GM23248 (cell line): ENCODE measurements around the gene CLIC5. TPM values are rescaled to one million over a fixed set of nuclear protein-coding genes. Genes with fewer than 3 reads are reported as not detected.

Source experiments
- DNase-seq: peaks from one replicate; pipeline ENCODE4 v3.0.0-alpha.2; 2015
- H2AFZ ChIP-seq: fragments of 200-600 bp; sonication (generic); 2 replicates; pipeline ENCODE4 v1.6.1; 2016; ENCODE audit warnings: antibody characterized with exemption
- H3F3A ChIP-seq: fragments of 200-600 bp; sonication (generic); 2 replicates; pipeline ENCODE4 v1.6.1; 2016; ENCODE audit warnings: mild to moderate bottlenecking, antibody characterized with exemption, mixed run types; ENCODE audit not compliant: insufficient read depth
- H3K27ac ChIP-seq: fragments of 200-600 bp; sonication (generic); 2 replicates; pipeline ENCODE4 v1.5.1; 2016; ENCODE audit warnings: mild to moderate bottlenecking
- H3K27me3 ChIP-seq: fragments of 200-600 bp; sonication (generic); replicated peaks from 2 replicates; pipeline ENCODE4 v1.6.1; 2016; ENCODE audit warnings: mild to moderate bottlenecking; ENCODE audit not compliant: insufficient read depth
- H3K36me3 ChIP-seq: fragments of 200-600 bp; sonication (generic); 2 replicates; pipeline ENCODE4 v1.6.1; 2016; ENCODE audit warnings: low read depth, mild to moderate bottlenecking
- H3K4me1 ChIP-seq: fragments of 200-600 bp; sonication (generic); 2 replicates; pipeline ENCODE4 v1.6.1; 2016; ENCODE audit warnings: mild to moderate bottlenecking; ENCODE audit not compliant: insufficient read depth
- H3K4me2 ChIP-seq: fragments of 200-600 bp; sonication (generic); one replicate; pipeline ENCODE4 v1.6.1; 2016; ENCODE audit warnings: mild to moderate bottlenecking; ENCODE audit not compliant: unreplicated experiment
- H3K4me3 ChIP-seq: fragments of 200-600 bp; sonication (generic); 2 replicates; pipeline ENCODE4 v1.5.1; 2016; ENCODE audit warnings: mild to moderate bottlenecking
- H3K79me2 ChIP-seq: fragments of 200-600 bp; sonication (generic); 2 replicates; pipeline ENCODE4 v1.6.1; 2016; ENCODE audit warnings: mild to moderate bottlenecking; ENCODE audit not compliant: insufficient read depth
- H3K9ac ChIP-seq: fragments of 200-600 bp; sonication (generic); 2 replicates; pipeline ENCODE4 v1.6.1; 2016; ENCODE audit warnings: mild to moderate bottlenecking
- H3K9me2 ChIP-seq: fragments of 200-600 bp; sonication (generic); 2 replicates; pipeline ENCODE4 v1.6.1; 2016; ENCODE audit warnings: mixed run types, mild to moderate bottlenecking, moderate library complexity; ENCODE audit not compliant: insufficient read depth
- H3K9me3 ChIP-seq: fragments of 200-600 bp; sonication (generic); one replicate; pipeline ENCODE4 v1.6.1; 2017; ENCODE audit warnings: low read depth
- H4K20me1 ChIP-seq: fragments of 200-600 bp; sonication (generic); 2 replicates; pipeline ENCODE4 v1.6.0; 2016; ENCODE audit not compliant: insufficient read depth
- EZH2 ChIP-seq: fragments of 200-600 bp; sonication (generic); IDR thresholded peaks from 2 replicates; pipeline ENCODE4 v1.6.1; 2018; ENCODE audit warnings: antibody characterized with exemption, mild to moderate bottlenecking; ENCODE audit not compliant: insufficient read depth, poor library complexity, severe bottlenecking
- EZH2phosphoT487 ChIP-seq: fragments of 200-600 bp; sonication (generic); IDR thresholded peaks from 2 replicates; pipeline ENCODE4 v1.6.1; 2018; ENCODE audit warnings: antibody characterized with exemption, moderate library complexity, mild to moderate bottlenecking, low read depth; ENCODE audit not compliant: insufficient read depth
- WGBS, 2 experiments: methylation state at CpG; one replicate each; pipeline ENCODE4 v1.1.6; 2015 to 2017; ENCODE audit warnings: low lambda C conversion rate in 2 of 2, low coverage in 1 of 2; ENCODE audit errors: missing lambda C conversion rate in 2 of 2; 5-methylcytosine and 5-hydroxymethylcytosine counted together
- in situ Hi-C: fragments of 300-500 bp; cut with MboI; formaldehyde crosslinking; loops from 2 replicates; pipeline ENCODE4 v1.15.0; 2020
- polyA plus RNA-seq: library from polyadenylated mRNA; unstranded; fragments of >200 nt; fragmentation: Nextera tagmentation; extraction: Ambion mirVana; gene quantifications from 2 replicates; pipeline ENCODE4 v1.2.1, GENCODE V29; 2016
- total RNA-seq: library from RNA; depleted of rRNA; stranded (reverse); fragments of >200 nt; shearing (Covaris generic); gene quantifications from 2 replicates; pipeline ENCODE4 v1.2.3, GENCODE V29; 2014

CLIC5 gene
- total and polyA plus RNA-seq, 2 experiments from 2014 or later: not detected

- peak; percentile 63 for DNase-seq
- in situ Hi-C loops: no loop called here
- Histone ChIP-seq H3K27me3 (no peaks in the 10 kb centered on the region), H3K27ac (no peak overlapping the region), H4K20me1 (no peaks in the 10 kb centered on the region), H3K9me3 (no peaks in the 10 kb centered on the region), H3K9ac (no peak overlapping the region), H3K9me2 (no peaks in the 10 kb centered on the region), H2AFZ (no peak overlapping the region), H3K4me1 (peaks cover 21% of the 10 kb centered on the region), H3K4me3 (no peak overlapping the region), H3F3A (peaks cover 10% of the 10 kb centered on the region; the same call in 1 of the 2 replicates), H3K79me2 (no peaks in the 10 kb centered on the region), H3K4me2 (peak overlapping the region; percentile 35), H3K36me3 (no peaks in the 10 kb centered on the region)
- TF ChIP-seq EZH2: no peak
- no peak for TF ChIP-seq EZH2phosphoT487
- WGBS, 2 experiments: 93 to 94% methylated on average over 1 of the region's 1 CpG
These were observed 50.7 kb downstream of the CLIC5 start for GRCh38 chr6:45965007-45965406.

GRCh38 chr6:45964300-45964699, 51.4 kb downstream of the CLIC5 start:
- DNase-seq: no peak
- TF ChIP-seq EZH2phosphoT487 (no peak), EZH2 (no peak)
- Histone ChIP-seq H3F3A (peaks cover 10% of the 10 kb centered on the region; the same call in 1 of the 2 replicates), H3K4me2 (no peak overlapping the region), H3K4me3 (no peak overlapping the region), H4K20me1 (no peaks in the 10 kb centered on the region), H3K27ac (no peak overlapping the region), H3K9me3 (no peaks in the 10 kb centered on the region), H3K9me2 (no peaks in the 10 kb centered on the region), H2AFZ (no peak overlapping the region), H3K36me3 (no peaks in the 10 kb centered on the region), H3K27me3 (no peaks in the 10 kb centered on the region), H3K79me2 (no peaks in the 10 kb centered on the region), H3K4me1 (peaks cover 21% of the 10 kb centered on the region), H3K9ac (no peak overlapping the region)
- 40 to 46% methylated on average over 2 of the region's 2 CpGs for WGBS, 2 experiments
- in situ Hi-C loops: no loop called here

GRCh38 chr6:45963896-45964295, 51.8 kb downstream of the CLIC5 start:
- TF ChIP-seq EZH2 (no peak), EZH2phosphoT487 (no peak)
- Histone ChIP-seq H3K9me2 (no peaks in the 10 kb centered on the region), H3K9ac (no peak overlapping the region), H3K4me3 (no peak overlapping the region), H3K27ac (no peak overlapping the region), H3K36me3 (no peaks in the 10 kb centered on the region), H3K27me3 (no peaks in the 10 kb centered on the region), H3K79me2 (no peaks in the 10 kb centered on the region), H3K4me1 (peaks cover 21% of the 10 kb centered on the region), H3F3A (peaks cover 10% of the 10 kb centered on the region; the same call in 1 of the 2 replicates), H3K4me2 (no peak overlapping the region), H2AFZ (no peak overlapping the region), H4K20me1 (no peaks in the 10 kb centered on the region), H3K9me3 (no peaks in the 10 kb centered on the region)
- no peak for DNase-seq
- in situ Hi-C loops: no loop called here

- Histone ChIP-seq H4K20me1 (no peaks in the 10 kb centered on the region), H3K9ac (no peak overlapping the region), H3K36me3 (no peaks in the 10 kb centered on the region), H3K27me3 (peaks cover 6% of the 10 kb centered on the region; the same call in 1 of the 2 replicates), H3K4me2 (no peak overlapping the region), H3K4me1 (peaks cover 15% of the 10 kb centered on the region), H3K4me3 (no peak overlapping the region), H3F3A (peaks cover 8% of the 10 kb centered on the region; the same call in 1 of the 2 replicates), H3K79me2 (no peaks in the 10 kb centered on the region), H3K27ac (no peak overlapping the region), H2AFZ (no peak overlapping the region), H3K9me2 (no peaks in the 10 kb centered on the region), H3K9me3 (no peaks in the 10 kb centered on the region)
- DNase-seq: peak; percentile 13
- TF ChIP-seq EZH2: no peak
- TF ChIP-seq EZH2phosphoT487: no peak
- in situ Hi-C loops: no loop called here
- WGBS, 2 experiments: 79 to 93% methylated on average over 2 of the region's 2 CpGs
These were observed 54.5 kb downstream of the CLIC5 start for GRCh38 chr6:45961125-45961524.

GRCh38 chr6:45959534-45960145, 56.0 kb downstream of the CLIC5 start:
- in situ Hi-C loops: no loop called here
- DNase-seq: peak; percentile 39
- Histone ChIP-seq H3K27me3 (peaks cover 17% of the 10 kb centered on the region), H3F3A (no peaks in the 10 kb centered on the region), H4K20me1 (no peaks in the 10 kb centered on the region), H3K4me3 (no peak overlapping the region), H3K27ac (no peak overlapping the region), H3K4me1 (peaks cover under 1% of the 10 kb centered on the region; the same call in 1 of the 2 replicates), H3K36me3 (no peaks in the 10 kb centered on the region), H2AFZ (no peak overlapping the region), H3K9me2 (no peaks in the 10 kb centered on the region), H3K79me2 (no peaks in the 10 kb centered on the region), H3K4me2 (no peak overlapping the region), H3K9me3 (no peaks in the 10 kb centered on the region), H3K9ac (no peak overlapping the region)
- TF ChIP-seq EZH2 (no peak), EZH2phosphoT487 (no peak)
- WGBS, 2 experiments: 79 to 84% methylated on average over 4 of the region's 4 CpGs
